Astrocyte of the cerebellum (primary cell): ENCODE data around the gene KCNMA1.

Experiments
- DNase-seq: peaks from one replicate; pipeline ENCODE4 v3.0.0-alpha.2; 2011; ENCODE audit warnings: low read depth
- H3K4me3 ChIP-seq: 2 replicates; pipeline ENCODE4 v1.5.1; 2011; ENCODE audit warnings: mild to moderate bottlenecking, low read depth, low read length, moderate library complexity
- in situ Hi-C: cut with HindIII; loops from 2 replicates; pipeline ENCODE4 v1.10.0; 2017; ENCODE audit warnings: low sequenced_read_pairs
- TF ChIP-seq, protein P1 (sequence below): IDR thresholded peaks from 2 replicates; pipeline ENCODE4 v1.5.1; 2012; ENCODE audit warnings: low read length, low read depth, moderate library complexity, mild to moderate bottlenecking; ENCODE audit errors: missing control alignments

The KCNMA1 gene

DNA sequence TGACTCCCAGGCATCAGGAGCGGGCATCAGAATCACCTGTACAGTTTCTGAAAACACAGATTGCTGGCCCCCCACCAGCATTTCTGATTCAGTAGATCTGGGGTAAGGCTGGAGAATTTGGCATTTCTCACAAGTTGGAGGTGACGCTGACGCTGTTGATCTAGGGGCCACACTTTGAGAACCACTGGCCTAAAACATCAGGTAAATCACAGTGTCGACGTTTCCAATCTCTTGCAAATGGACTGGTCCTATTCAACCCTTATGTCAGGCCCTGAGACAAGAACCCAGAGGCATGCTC lies 564.0 kb downstream of the KCNMA1 start:
- in situ Hi-C loops, result no loop called here
- TF ChIP-seq, protein P1, sequence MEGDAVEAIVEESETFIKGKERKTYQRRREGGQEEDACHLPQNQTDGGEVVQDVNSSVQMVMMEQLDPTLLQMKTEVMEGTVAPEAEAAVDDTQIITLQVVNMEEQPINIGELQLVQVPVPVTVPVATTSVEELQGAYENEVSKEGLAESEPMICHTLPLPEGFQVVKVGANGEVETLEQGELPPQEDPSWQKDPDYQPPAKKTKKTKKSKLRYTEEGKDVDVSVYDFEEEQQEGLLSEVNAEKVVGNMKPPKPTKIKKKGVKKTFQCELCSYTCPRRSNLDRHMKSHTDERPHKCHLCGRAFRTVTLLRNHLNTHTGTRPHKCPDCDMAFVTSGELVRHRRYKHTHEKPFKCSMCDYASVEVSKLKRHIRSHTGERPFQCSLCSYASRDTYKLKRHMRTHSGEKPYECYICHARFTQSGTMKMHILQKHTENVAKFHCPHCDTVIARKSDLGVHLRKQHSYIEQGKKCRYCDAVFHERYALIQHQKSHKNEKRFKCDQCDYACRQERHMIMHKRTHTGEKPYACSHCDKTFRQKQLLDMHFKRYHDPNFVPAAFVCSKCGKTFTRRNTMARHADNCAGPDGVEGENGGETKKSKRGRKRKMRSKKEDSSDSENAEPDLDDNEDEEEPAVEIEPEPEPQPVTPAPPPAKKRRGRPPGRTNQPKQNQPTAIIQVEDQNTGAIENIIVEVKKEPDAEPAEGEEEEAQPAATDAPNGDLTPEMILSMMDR, result no peak
- DNase-seq, result no peak
- no peak overlapping the region for H3K4me3 ChIP-seq

- no peak for DNase-seq
- TF ChIP-seq, protein P1, result no peak
- no peak overlapping the region for H3K4me3 ChIP-seq
- in situ Hi-C loops, result no loop called here
Observed at GRCh38 chr10:77072836-77073662, 564.6 kb downstream of the KCNMA1 start.

- in situ Hi-C loops, result no loop called here
- TF ChIP-seq, protein P1, result no peak
- no peak for DNase-seq
- H3K4me3 ChIP-seq, result no peak overlapping the region
Observed at GRCh38 chr10:77072361-77072835, 565.2 kb downstream of the KCNMA1 start.

- H3K4me3 ChIP-seq, result no peak overlapping the region
- DNase-seq, result no peak
- TF ChIP-seq, protein P1, result no peak
- in situ Hi-C loops, result no loop called here
Observed at GRCh38 chr10:77071956-77072355, 565.7 kb downstream of the KCNMA1 start.

DNA sequence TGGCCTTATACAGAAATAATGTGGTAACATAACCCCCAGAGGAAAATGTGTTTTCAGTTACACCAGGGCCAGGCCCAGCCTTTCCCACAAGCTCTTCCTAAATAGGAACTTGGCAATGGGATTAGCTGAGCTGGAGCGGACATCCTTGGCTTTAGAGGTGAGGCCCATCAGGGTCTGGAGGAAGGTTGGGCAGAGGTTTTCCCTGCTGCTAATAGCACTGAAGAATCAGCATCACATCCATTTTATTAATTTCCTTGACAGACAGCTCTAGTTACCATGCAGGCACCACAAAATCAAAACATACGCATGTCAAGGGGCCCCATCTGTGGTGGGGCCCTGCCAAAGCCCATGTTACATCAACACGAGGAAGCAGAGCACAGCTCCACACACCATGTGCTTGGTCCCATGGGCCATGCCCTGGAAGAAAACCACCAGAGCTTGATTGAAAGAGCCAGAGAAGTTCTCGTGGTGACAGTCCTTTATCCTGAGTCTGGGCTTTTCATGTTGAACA lies 566.6 kb downstream of the KCNMA1 start:
- DNase-seq, result no peak
- in situ Hi-C loops, result no loop called here

GRCh38 chr10:77070346-77070745 lies 567.3 kb downstream of the KCNMA1 start:
- in situ Hi-C loops, result no loop called here
- TF ChIP-seq, protein P1, result no peak
- H3K4me3 ChIP-seq, result no peak overlapping the region
- no peak for DNase-seq

More for the DNA sequence above, 566.6 kb downstream of the KCNMA1 start:
- H3K4me3 ChIP-seq, result no peak overlapping the region
- TF ChIP-seq, protein P1, result no peak
